Stimulated activated effector memory CD8-positive, alpha-beta T cell treated with anti-CD3 and anti-CD28 coated beads, Interleukin-12 subunit alpha, Interleukin-12 subunit beta, amount 100 ng/mL, for 72 hours (primary cell): ENCODE data around the gene VDAC1.

Experiments used
- ATAC-seq: fragments of 150-1000 bp; cut with Tn5 transposase; 2 replicates; pipeline ENCODE4 v1.10.0; 2021
- DNase-seq, 2 donors: peaks; one replicate each; pipeline ENCODE4 v3.0.0; 2021 to 2022; ENCODE audit warnings: low spot score in 2 of 2
- H3K27ac Mint-ChIP-seq: one replicate; pipeline ENCODE4 v1.8.0; 2022; ENCODE audit warnings: mild to moderate bottlenecking, mixed read lengths
- H3K36me3 Mint-ChIP-seq: one replicate; pipeline ENCODE4 v1.8.0; 2022; ENCODE audit warnings: mild to moderate bottlenecking, mixed read lengths
- H3K4me1 Mint-ChIP-seq: one replicate; pipeline ENCODE4 v1.8.0; 2022; ENCODE audit warnings: mixed read lengths
- H3K4me3 Mint-ChIP-seq: one replicate; pipeline ENCODE4 v1.8.0; 2022; ENCODE audit warnings: mild to moderate bottlenecking, mixed read lengths
- H3K9me3 Mint-ChIP-seq: one replicate; pipeline ENCODE4 v1.8.0; 2022; ENCODE audit warnings: mixed read lengths

Gene VDAC1

DNA sequence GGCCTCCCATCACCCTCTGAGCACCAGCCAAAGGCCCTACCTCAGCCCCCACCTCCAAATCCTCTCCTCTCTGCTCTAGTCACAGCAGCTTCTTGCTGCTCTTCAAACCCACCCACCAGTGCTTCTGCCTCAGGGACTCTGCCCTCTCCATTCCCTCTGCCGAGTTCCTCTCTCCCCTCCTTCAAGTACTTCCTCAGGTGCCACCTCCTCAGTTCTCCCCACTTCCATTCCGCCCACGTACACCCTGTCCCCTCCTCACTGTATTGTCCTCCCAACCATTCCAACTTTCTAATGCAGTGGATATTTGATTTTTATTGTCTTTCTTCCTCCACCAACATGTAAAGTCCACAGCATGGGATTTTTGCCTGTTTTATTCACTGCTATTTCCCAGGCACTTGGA, 79.5 kb downstream of the VDAC1 start:
- peak overlapping the region; percentile 27 for H3K27ac Mint-ChIP-seq
- no peaks in the 10 kb centered on the region for H3K9me3 Mint-ChIP-seq
- no peak for ATAC-seq
- DNase-seq = no peak
- H3K36me3 Mint-ChIP-seq = peaks cover 4% of the 10 kb centered on the region
- H3K4me1 Mint-ChIP-seq = peaks cover 21% of the 10 kb centered on the region
- H3K4me3 Mint-ChIP-seq = no peak overlapping the region

DNA sequence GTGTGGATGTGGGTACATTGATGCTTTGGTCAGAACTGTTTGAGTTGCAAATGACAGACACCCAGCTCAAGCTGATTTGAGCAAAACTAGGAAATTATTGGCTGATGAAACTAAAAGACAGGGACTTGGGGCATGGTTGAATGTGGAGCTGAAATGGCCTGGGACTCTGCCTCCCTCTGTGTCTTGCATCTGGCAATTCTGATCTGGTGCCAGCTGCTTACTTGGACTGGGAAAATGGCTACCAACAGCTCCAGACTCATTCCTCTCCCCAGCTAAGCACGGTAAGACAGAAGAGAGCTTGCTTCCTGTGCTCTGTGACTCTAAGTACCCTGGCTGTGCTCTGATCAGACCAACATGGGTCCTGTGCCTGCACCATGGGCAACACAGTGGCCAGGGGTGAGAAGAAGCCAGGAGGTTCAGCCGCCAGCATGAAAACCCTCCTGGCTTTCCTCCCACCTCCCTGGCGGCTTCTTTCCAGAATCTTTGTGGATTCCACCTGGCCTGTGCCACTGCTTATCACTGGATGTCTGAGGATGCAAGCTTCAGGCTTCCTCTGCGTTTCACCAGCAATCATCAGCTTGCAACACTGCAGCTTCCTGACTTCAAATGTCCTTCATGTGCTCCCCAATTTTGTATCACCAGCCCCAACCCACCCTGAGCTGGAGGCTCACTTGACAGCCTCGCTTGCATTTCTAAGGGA, 80.4 kb downstream of the VDAC1 start:
- no peaks in the 10 kb centered on the region for H3K36me3 Mint-ChIP-seq
- H3K9me3 Mint-ChIP-seq = no peaks in the 10 kb centered on the region
- peak overlapping the region; percentile 27 for H3K27ac Mint-ChIP-seq
- no peak for DNase-seq
- H3K4me3 Mint-ChIP-seq = no peak overlapping the region
- H3K4me1 Mint-ChIP-seq = peaks cover 12% of the 10 kb centered on the region
- ATAC-seq = peak; percentile 35

DNA sequence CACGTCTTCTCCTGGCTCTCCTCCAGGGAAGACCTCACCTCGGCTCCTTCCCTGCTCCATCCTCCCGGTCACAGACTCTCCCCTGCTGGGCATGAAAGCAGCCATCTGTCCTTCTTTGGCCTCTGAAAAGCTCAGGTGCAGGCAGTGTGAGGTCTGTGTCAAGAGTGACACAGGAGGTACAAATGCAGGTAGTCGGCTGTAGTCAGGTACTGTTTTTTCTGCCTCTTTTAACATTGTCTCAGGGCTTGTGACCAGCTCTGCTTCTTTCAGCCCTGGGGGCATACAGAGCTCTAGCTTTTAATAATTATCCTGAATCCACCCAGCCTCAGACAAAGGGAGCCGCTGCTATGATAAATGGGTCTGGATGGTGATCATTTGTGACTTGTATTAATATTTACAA, 82.8 kb downstream of the VDAC1 start:
- no peak overlapping the region for H3K27ac Mint-ChIP-seq
- ATAC-seq (no peak), DNase-seq (no peak)
- no peaks in the 10 kb centered on the region for H3K9me3 Mint-ChIP-seq
- no peaks in the 10 kb centered on the region for H3K36me3 Mint-ChIP-seq
- H3K4me1 Mint-ChIP-seq = peaks cover 10% of the 10 kb centered on the region
- no peak overlapping the region for H3K4me3 Mint-ChIP-seq
